Iris pigment epithelial cell (primary cell): ENCODE data around the gene GINS1.

ENCODE experiments used
- DNase-seq: peaks from one replicate; pipeline ENCODE4 v3.0.0-alpha.2; 2011; ENCODE audit warnings: low read depth

Gene GINS1

DNA sequence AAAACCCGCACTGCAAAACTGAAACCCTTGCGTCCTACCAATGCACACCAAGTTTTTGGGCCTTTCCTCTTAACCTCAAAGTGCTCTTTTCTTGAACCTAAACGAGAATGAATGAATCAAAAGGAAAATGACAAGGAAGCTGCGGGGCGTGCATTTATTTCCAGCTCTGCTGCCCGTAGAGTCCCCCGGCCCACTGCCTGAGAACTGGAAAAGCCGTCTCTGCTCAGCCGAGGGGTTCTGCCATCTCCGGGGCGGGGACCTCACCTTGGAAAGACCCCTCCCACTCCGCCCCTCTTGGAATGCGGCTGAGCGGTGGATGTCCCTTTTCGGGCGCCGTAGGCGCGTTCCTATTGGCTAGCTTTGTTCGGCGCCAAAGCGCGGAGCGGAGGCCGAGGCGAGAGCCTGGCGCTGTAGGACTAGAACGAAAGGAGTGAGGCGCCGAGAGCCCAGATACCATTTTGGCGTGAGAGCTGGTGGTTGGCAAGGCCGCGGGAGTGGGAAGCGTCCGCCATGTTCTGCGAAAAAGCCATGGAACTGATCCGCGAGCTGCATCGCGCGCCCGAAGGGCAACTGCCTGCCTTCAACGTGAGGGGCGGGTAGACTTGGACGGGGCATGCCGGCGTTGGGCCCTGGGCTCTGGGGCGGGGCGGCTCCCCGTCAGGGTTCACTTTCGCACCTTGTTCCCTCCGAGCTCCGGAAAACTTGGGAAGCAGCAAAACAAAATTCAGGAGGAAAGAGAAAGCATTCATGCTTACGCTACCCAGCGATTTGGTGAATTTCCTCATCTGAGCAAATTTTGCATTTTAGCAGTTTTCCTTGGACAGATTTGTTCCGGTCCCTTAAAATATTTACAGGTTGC lies at the start of gene GINS1:
Gene GINS1 (plus strand): TSS at position 363 of the 859 bp plus-strand sequence. CDS start 148 bp downstream, at position 511.
- DNase-seq = peak; percentile 83

DNA sequence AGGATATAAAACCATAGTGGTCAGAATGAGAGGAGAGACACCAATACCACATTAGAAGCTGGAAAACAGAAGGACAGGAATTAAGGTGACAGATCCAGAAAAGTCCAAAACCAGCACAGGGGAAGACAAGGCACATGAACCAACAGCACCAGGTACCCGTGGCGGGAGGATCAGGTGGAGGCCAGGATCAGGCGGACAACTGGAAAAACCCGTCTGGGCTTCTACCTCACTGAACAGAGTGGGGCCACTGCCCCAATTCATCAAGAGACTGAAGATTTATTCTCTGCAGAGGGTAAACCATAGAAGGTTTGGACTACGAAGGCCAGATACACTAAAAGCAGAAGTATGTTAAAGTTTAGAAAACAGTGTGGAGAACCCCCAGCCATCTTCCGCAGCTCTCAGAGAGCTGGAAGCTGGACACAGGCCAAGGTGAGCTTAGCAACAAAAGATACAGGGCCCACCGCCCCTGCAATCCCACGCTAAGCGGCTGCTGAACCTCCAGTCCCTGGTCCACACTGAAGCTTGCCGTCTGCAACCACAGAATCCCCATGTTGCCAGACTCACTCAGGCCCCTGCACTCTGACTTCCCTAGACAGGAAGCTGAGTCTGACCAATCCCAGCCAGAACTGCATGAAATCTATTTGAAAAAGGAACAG lies 46.7 kb upstream of the GINS1 start:
- peak; percentile 88 for DNase-seq

DNA sequence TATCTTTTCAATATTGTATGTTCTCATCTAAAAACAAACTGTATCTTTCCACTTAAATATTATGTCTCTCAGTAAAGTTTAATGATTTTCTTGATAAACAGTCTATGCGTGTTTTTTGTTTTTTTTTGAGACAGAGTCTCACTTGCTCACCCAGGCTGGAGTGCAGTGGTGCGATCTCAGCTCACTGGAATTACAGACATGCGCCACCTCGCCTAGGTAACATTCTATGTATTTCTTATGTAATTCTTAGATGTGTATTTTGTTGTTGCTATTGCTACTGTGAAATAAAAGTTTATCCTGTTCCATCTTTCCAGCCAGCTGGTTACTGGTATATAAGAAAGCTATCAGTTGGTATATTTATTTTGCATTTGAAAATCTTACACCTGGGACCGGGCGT lies 46.2 kb upstream of the GINS1 start:
- no peak for DNase-seq

DNA sequence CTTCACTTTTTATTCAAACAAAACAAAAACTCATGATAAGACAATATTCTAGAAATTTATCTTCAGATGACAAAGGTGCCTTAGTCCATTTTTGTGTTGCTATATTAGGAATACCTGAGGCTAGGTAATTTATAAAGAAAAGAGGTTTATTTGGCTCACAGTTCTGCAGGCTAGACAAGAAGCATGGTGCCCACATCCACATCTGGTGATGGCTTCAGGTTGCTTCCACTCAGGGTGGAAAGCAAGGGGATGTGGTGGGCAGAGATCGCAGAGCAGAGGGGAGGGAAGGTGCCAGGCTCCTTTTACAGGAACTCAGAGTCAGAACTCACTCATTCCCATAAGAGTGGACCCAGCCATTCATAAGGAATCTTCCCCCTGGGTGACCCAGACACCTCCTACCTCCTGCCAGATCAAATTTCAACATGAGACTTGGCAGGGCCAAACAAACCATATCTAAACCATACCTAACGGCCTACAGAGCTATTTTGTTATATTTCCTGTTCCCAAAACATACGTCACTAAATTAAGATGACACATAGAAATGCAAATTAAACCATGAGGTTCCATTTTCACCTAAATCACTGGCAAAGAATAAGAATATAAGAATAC lies 43.2 kb upstream of the GINS1 start:
- peak; percentile 81 for DNase-seq

DNA sequence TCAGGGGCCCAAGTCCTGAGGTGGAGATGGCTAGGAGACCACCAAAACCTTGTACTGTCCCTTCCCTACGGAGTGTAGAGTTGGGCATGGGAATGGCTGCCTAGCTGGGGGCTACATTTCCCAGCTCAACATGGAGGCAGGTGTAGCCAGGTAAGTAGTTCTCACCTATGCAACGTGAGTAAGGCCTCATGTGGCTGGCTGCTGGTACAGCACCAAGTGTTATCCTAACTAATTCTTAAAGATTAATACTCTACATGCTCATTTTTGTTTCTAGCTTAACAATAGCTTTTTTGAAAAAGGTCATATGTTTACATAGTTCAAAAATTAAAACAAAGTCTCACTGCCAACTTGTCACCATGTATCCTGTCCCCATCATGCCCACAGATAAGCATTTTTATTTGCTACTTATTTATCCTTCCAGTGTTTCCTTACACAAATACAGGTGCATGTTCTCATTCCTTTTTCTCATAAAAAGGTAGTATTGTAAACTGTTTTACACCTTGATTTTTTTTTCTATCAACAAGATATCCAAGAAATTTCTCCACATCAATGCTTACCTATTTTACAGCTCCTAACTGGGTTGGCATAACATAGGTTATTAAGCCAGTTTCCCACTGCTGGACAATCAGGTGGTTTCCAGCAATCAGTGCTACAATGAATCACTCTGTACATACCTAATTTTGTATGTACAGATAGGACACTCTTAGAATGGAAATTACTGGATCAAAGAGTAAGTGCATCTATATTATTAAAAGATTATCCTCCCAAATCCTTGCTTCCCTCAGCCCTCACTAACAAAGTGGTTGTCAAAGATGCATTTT lies 42.4 kb upstream of the GINS1 start:
- DNase-seq = no peak

DNA sequence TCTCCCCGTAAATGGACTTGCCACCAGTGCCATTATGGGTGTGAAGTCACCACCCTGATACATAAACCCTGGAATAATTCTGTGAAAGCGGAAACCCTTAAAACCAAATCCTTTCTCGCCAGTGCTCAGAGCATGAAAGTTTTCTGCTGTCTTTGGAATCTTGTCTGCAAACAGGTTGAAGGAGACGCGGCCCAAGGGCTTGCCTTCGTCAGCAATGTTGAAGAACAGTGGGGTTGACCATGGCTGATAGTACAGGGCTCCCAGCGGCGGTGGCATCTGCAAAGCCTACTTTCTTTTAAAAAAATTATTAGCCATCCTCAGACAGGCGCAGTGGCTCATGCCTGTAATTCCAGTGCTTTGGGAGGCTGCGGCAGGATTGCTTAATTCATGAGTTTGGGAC lies 38.9 kb upstream of the GINS1 start:
- no peak for DNase-seq

DNA sequence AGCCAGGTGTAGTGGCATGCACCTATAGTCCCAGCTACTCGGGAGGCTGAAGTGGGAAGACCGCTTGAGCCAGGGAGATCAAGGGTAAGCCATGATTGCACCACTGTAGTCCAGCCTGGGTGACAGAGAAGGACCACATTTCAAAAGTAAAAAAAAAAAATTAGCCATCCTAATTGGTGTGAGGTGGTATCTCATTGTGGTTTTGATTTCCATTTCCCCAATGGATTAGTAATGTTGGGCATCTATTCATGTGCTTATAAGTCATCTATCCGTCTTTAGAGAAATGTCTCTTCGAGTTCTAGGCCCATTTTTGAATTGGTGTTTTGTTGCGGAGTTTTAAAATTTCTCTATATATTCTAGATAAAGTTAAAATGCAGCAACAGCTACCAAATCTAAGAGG lies 38.5 kb upstream of the GINS1 start:
- no peak for DNase-seq

DNA sequence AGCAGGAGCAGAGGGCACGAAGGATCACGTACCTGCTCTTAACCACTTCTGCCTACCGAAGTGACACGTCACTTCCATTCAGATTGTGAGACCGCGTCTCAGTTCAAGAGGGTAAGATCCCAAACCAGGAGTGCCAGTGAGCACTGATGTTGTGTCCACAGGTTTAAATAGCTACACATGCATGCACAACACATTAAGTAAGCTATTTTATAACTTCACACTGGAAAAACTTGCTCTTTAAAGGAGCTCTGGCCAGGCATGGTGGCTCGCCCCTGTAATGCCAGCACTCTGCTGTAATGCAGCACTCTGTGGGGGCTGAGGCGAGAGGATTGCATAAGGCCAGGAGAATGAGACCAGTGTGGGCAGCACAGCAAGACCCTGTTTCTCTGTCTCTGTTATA lies 37.9 kb upstream of the GINS1 start:
- no peak for DNase-seq

DNA sequence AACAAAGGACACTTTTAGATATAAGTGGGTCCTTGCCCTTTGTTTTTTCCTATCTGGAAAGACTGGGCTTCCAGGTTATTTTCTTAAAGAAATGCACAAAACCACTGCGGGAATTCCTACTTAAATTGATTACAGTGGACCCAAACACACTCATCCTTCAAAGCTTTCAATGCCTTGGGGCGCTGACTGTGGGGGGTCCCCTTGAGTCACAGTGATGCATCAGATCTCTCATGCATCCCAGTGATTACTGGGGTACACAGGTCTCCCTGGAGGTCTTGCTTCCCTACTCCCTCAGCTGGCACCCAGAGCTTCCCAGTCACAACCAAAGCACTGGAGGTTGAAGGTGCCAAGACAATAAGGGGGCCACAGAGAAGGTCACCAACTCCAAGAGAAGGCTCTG lies 37.5 kb upstream of the GINS1 start:
- no peak for DNase-seq

DNA sequence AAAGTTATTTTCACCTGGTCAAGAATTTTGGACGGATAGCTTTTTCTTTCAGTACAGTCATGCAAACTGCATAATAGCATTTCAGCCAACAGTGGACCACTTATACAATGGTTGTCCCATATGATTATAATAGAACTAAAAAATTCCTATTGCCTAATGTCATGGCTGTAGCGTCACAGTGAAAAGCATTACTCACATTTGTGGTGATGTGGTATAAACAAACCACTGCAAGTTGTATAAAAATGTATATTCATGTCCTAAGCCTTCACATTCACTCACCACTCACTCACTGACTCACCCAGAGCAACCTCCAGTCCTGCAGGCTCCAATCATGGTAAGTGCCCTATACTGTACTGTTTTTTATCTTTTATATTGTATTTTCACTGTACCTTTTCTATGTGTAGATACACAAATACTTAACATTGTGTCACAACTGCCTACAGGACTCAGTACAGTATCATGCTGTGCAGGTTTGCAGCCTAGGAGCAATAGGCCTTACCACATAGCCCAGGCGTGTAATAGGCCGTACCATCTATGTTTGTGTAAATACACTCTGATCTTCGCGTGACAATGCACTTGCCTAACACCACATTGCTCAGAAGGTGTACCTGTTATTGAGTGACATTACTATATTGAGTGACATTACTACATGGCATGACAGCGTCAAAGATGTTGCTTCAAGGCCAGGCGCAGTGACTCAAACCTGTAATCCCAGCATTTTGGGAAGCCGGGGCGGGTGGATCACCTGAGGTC lies 34.7 kb upstream of the GINS1 start:
- DNase-seq = peak; percentile 98

DNA sequence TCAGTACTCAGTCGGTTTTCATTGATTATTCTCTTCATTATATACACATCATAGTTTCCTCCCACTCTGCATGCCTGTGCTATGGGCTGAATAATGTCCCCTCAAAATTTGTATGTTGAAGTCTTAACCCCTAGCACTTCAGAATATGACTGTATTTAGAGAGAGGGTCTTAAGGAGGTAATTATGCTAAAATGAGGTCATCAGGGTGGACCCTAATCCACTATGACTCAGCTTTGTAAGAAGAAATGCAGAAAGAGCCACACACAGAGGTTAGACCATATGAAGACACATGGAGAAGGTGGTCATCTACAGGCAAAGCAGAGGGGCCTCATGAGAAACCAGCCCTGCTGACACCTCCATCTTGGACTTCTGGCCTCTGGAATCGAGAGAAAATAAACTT lies 32.6 kb upstream of the GINS1 start:
- no peak for DNase-seq

DNA sequence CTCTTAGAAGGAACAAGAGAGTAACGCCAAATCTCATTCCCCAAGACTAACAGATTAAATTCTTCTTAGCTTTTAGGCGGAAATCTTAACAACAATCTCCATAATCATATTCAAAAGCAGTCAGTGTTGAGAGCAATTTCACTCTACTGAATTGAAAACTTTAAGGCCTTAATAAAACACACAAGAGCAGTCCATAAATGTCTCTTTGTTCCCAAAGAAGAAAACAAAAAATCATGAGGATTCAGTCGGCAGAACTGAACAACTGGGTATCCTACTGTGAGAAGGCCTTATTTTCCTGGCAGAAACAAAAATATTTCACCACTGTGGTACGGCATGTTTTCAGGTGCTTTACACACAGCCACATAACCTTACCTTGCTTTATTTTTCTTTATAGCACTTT lies 31.2 kb upstream of the GINS1 start:
- no peak for DNase-seq

DNA sequence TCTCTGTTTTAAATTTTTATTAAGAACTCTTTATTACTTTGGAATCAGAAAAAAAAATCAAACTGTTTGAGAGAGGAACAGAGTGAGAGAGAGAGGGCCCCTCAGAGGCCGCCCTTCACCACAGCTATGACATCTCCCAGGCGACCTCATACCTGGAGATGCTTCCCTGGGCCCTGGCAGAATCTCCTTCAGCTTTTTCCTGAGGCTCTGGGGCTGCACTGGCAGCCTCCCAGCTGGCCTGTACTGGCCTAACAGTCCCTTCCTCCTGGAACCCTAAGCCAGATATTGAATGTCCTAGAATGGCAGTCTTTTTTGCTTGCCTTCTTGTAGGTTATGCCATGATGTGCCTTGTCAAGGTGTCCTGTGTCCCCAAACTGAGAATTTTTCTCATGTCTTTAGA lies 30.6 kb upstream of the GINS1 start:
- DNase-seq = no peak

DNA sequence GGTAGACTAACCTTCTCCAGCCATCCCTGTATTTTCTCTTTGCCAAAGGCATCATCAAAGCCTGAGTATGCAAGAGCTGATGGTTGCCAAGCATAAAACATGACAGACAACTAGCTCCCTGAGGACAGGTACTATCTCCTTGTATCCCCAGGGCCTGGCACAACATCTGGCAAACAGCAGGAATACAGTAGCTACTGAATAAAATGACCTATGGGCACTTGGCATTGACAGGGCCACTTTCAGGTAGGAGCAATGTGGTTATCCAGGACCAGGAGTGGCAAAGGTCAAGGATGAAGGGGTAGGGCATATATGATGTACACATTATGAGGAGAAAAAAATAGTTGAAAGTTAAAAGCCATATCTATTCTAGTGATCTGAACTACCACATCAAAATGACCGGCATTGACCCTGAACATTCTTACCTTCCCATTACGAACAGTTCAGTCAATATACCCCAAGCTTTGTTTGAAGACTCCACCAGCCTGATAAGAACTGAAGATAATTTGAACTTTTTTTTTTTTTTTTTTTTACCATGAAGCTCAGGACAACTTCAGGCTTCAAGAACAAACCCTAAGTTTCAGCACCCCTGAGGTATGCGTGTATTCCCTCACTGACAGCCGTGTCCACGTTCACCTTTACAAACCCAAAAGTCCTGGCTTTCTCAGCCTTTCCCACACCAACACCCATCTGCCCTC lies 29.1 kb upstream of the GINS1 start:
- DNase-seq = no peak

DNA sequence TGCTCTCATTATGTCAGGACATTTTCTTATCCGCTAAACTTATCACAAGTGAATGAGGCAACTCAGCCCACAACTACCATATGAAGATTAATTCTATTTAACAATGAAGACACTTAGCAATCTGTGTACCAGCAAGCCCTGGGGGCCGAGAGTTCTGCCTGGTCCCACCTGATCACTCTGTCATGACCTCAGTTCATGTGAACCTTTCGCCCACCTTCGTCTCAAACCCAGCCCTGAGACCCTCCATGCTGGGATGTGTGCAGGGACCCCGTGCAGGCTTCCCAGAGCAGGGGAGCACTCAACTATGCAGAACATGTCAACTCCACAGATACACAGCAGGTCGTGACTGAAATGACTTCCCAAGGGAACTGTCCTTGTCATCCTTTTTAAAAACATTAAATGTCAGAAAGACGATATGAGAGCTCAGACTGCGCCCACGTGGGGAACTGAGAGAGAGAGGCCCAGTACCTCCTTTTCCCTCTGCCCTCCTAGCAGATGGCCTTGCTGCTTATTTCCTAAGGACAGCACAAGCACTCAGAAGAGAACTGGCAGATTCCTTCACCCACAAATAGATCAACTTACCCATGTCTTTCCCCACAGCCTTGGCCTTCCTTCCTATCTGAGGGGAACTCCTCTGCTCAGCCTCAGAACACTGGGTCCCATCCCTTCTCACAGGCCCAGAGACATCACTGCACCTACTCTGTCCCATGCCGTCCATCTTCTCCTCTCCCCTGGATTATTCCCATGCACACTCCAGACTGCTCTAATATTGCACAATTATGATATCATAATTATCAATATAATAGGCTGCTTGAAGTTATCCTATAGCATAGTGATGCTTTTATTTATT lies 28.4 kb upstream of the GINS1 start:
- no peak for DNase-seq

DNA sequence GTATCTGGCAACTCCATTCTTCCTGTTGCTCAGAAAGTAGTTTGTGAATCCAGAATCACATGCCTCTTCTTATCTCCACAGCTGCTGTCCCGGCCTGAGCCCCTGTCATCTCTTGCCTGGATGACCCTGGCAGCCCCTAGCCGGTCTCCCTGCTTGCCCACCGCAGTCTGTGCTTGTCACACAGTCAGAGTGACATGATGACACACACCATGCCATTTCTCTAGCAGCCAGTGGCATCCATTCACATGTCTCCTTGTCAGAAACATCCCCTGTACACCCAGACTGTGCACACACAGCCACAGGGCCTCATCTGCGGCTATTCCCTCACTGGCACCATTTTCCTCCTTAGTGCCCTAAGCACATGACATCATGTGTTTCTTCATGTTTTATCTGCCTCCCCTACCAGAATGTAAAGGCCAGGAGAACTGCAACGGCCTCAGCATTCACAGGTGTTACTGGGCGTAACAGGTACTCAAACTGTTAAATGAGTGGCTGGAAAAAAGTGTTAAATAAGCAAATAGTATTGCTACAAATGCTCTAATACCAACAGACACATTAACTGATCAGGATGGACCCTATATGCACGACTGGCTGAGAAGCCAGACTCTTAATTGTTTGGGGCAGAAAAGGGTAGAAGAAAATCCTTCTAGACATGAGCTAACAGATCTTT lies 26.4 kb upstream of the GINS1 start:
- no peak for DNase-seq

DNA sequence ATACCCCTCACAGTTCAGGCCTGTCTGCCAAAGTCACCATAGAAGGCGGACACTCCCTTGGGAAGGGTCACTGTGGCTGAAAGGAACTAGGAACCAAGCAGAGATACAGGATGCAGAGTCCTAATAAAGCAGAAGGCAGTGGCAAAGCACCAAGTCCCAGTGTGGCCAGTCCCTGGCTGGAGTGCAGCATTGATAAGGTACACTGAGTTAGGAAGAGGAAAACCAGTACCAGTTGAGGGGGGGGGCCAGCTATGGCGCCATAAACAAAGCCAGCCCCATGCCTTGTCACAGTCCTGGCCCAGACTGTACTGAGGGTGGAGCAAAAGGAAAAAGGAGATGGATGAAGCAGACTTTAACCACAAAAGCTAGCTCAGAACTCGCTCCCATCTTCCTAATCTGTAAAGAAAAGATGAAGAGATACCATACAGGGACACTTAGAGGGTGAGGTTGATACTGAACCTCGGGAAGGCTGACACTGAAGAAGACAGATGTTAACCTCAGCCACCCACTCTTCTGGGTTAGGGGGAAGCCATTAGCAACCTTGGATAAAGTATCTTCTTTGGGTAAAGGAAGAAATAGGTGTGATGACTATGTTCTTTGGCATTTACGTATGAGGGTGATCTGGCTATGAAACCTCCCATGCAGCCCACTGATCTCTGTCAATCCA lies 24.6 kb upstream of the GINS1 start:
- DNase-seq = no peak

DNA sequence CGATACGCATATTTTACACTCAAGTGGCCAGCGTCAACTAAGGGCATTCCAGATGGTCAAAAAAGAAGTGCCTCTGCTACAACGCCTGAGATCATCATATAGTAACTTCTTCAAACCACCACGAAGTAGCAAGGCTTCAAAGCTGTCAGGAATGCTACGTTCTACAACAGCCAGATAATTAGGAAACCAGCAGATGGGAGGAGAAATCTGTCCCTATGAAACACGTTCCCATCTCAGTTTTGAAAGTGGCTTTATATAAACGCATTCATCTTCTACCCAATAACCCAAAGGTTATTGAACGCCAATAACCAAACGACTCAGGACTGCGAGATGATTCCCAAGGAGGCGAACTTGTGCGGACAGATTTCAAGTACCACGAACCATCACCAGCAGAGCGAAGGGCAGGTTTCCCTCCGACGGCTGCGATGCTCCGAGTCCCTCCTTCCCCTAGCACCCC lies 18.0 kb upstream of the GINS1 start:
- peak; percentile 62 for DNase-seq
